ENCODE data around the gene STPG4.

The STPG4 gene

DNA sequence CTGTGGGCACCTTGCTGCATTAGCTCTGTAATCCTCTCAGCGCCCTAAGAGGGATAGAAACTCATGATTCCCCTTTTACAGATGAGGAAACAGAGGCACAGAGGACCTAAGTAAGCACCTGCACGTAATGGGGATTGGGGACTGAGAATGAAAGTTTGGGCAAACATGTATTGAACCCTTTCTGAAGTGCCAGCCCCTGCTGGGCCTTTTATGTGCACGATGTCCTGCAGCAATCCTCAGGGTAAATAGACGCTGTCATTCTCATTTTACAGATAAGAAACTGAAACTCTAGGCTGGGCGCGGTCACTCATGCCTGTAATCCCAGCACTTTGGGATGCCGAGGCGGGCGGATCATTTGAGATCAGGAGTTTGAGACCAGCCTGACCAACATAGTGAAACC, 117.4 kb downstream of the STPG4 start (continued):
- TF ChIP-seq, protein P1, sequence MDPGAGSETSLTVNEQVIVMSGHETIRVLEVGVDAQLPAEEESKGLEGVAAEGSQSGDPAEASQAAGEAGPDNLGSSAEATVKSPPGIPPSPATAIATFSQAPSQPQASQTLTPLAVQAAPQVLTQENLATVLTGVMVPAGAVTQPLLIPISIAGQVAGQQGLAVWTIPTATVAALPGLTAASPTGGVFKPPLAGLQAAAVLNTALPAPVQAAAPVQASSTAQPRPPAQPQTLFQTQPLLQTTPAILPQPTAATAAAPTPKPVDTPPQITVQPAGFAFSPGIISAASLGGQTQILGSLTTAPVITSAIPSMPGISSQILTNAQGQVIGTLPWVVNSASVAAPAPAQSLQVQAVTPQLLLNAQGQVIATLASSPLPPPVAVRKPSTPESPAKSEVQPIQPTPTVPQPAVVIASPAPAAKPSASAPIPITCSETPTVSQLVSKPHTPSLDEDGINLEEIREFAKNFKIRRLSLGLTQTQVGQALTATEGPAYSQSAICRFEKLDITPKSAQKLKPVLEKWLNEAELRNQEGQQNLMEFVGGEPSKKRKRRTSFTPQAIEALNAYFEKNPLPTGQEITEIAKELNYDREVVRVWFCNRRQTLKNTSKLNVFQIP (CRISPR knock-in tag; IDR thresholded peaks at IDR 0.05; ENCODE audit: borderline replicate concordance, low read depth) = no peak
- TF ChIP-seq ESRRG (CRISPR knock-in tag; IDR thresholded peaks at IDR 0.05) (no peak), PPARA (CRISPR knock-in tag; IDR thresholded peaks at IDR 0.05; ENCODE audit: borderline replicate concordance) (no peak), RARB (CRISPR knock-in tag; IDR thresholded peaks at IDR 0.05) (no peak)
